ENCODE results near the gene TSPAN18.

DNA sequence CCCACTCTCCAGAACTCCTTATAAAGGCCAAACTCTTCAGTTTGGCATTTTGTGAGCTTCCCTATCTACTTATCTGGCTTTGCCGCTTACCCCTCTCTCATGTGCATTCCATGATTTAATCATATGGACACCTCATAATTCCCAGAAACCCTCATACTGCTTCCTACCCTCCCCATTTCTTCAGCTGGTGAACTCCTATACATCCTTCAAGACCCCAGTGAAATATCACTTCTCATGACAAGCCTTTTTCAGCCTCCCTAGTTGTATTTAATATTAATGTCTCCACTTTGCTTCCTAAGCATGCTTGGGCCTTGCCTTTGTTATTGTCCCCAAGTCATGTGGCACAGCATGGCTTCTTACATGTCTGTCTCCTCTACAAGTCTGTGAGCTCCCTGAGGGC is 13.7 kb upstream of the TSPAN18 start:
- TF ChIP-seq POLR2AphosphoS5 (IDR thresholded peaks at IDR 0.05; ENCODE audit: low read depth, low read length) (no peak), POLR2A (IDR thresholded peaks at IDR 0.05; ENCODE audit: low read depth, low read length) (no peak)
